ENCODE results near the gene HSPD1.
"Not testable (repeated sequence)": the region's sequence is repeated elsewhere in the genome, so short reads cannot be mapped to it uniquely, and the experiment has no call there.

Gene HSPD1

GRCh38 chr2:197454923-197455322, 44.7 kb downstream of the HSPD1 start:
- peak overlapping the region; percentile 83 to 94 for H3K4me3 ChIP-seq (ENCODE audit: low read depth in 1 of 2, low read length in 1 of 2)
- no peaks in the 10 kb centered on the region for H3K9me3 ChIP-seq
- H3K27me3 ChIP-seq: no peaks in the 10 kb centered on the region
- peak overlapping the region; percentile 97 for H3K27ac ChIP-seq
- TF ChIP-seq CTCF (IDR thresholded peaks at IDR 0.05): no peak
- H3K36me3 ChIP-seq: peaks cover 7% of the 10 kb centered on the region
- peaks cover 20 to 21% of the 10 kb centered on the region in 2 experiments for H3K4me1 ChIP-seq (ENCODE audit: control insufficient read depth in 1 of 2, insufficient read depth in 1 of 2, low read depth in 1 of 2, low read length in 1 of 2)

GRCh38 chr2:197453914-197454398, 45.7 kb downstream of the HSPD1 start:
- peaks cover 20 to 21% of the 10 kb centered on the region in 2 experiments for H3K4me1 ChIP-seq (ENCODE audit: control insufficient read depth in 1 of 2, insufficient read depth in 1 of 2, low read depth in 1 of 2, low read length in 1 of 2)
- H3K27ac ChIP-seq: peak overlapping the region; percentile 97
- no peaks in the 10 kb centered on the region for H3K27me3 ChIP-seq
- peak overlapping the region; percentile 83 to 94 for H3K4me3 ChIP-seq (ENCODE audit: low read depth in 1 of 2, low read length in 1 of 2)
- no peaks in the 10 kb centered on the region for H3K36me3 ChIP-seq
- no peak for TF ChIP-seq CTCF (IDR thresholded peaks at IDR 0.05)
- no peaks in the 10 kb centered on the region for H3K9me3 ChIP-seq

GRCh38 chr2:197453123-197453913, 46.3 kb downstream of the HSPD1 start, which contains the start of gene COQ10B:
Gene COQ10B (plus strand): TSS chr2:197453552. CDS start chr2:197453561, 9 bp downstream.
- TF ChIP-seq CTCF (IDR thresholded peaks at IDR 0.05): peak; percentile 72
- H3K4me3 ChIP-seq (ENCODE audit: low read depth in 1 of 2, low read length in 1 of 2): peak within 1 kb of the TSS; percentile 83 to 94

GRCh38 chr2:197452754-197453122, 46.9 kb downstream of the HSPD1 start:
- peak overlapping the region; percentile 97 for H3K27ac ChIP-seq
- no peak for TF ChIP-seq CTCF (IDR thresholded peaks at IDR 0.05)

More at GRCh38 chr2:197453123-197453913, 46.3 kb downstream of the HSPD1 start, which contains the start of gene COQ10B:
- Histone ChIP-seq H3K4me1 (ENCODE audit: control insufficient read depth in 1 of 2, insufficient read depth in 1 of 2, low read depth in 1 of 2, low read length in 1 of 2) (peaks cover 20 to 21% of the 10 kb centered on the region in 2 experiments), H3K9me3 (no peaks in the 10 kb centered on the region), H3K27me3 (no peaks in the 10 kb centered on the region), H3K36me3 (no peaks in the 10 kb centered on the region), H3K27ac (peak within 1 kb of the TSS; percentile 97)

GRCh38 chr2:197450935-197451358, 48.7 kb downstream of the HSPD1 start:
- H3K27ac ChIP-seq: peak overlapping the region; percentile 7
- peaks cover 29 to 34% of the 10 kb centered on the region in 2 experiments for H3K4me1 ChIP-seq (ENCODE audit: control insufficient read depth in 1 of 2, insufficient read depth in 1 of 2, low read depth in 1 of 2, low read length in 1 of 2)
- H3K4me3 ChIP-seq (ENCODE audit: low read depth in 1 of 2, low read length in 1 of 2); H3K9me3 ChIP-seq; H3K27me3 ChIP-seq; H3K36me3 ChIP-seq: not testable (repeated sequence)

More at GRCh38 chr2:197452754-197453122, 46.9 kb downstream of the HSPD1 start:
- no peaks in the 10 kb centered on the region for H3K27me3 ChIP-seq
- peak overlapping the region; percentile 83 to 94 for H3K4me3 ChIP-seq (ENCODE audit: low read depth in 1 of 2, low read length in 1 of 2)
- no peaks in the 10 kb centered on the region for H3K9me3 ChIP-seq
- H3K4me1 ChIP-seq (ENCODE audit: control insufficient read depth in 1 of 2, insufficient read depth in 1 of 2, low read depth in 1 of 2, low read length in 1 of 2): peaks cover 16 to 21% of the 10 kb centered on the region in 2 experiments
- no peaks in the 10 kb centered on the region for H3K36me3 ChIP-seq

GRCh38 chr2:197450465-197450864, 49.2 kb downstream of the HSPD1 start:
- no peaks in the 10 kb centered on the region for H3K27me3 ChIP-seq
- peaks cover 34 to 39% of the 10 kb centered on the region in 2 experiments for H3K4me1 ChIP-seq (ENCODE audit: control insufficient read depth in 1 of 2, insufficient read depth in 1 of 2, low read depth in 1 of 2, low read length in 1 of 2)
- TF ChIP-seq CTCF (IDR thresholded peaks at IDR 0.05): no peak
- H3K9me3 ChIP-seq: no peaks in the 10 kb centered on the region
- H3K4me3 ChIP-seq (ENCODE audit: low read depth in 1 of 2, low read length in 1 of 2): no peak overlapping the region
- no peak overlapping the region for H3K27ac ChIP-seq
- no peaks in the 10 kb centered on the region for H3K36me3 ChIP-seq

All from neutrophil (primary cell).